Measurements from ENCODE around the gene ACVR1B. TPM values are rescaled to one million over a fixed set of nuclear protein-coding genes. Genes with fewer than 3 reads are reported as not detected.

The ACVR1B gene
- total and polyA plus RNA-seq, 4 donors = 4.0 to 21.9 (median 12.0) TPM

- Histone ChIP-seq H3K27me3 (ENCODE audit: control insufficient read depth in 4 of 4, insufficient read depth in 4 of 4, low read length in 3 of 4) (no peaks in the 10 kb centered on the region), H3K4me1 (ENCODE audit: control insufficient read depth in 4 of 4, insufficient read depth in 4 of 4, low read length in 3 of 4) (peaks cover 4 to 13% (median 9%) of the 10 kb centered on the region in 4 donors), H3K9ac (ENCODE audit: low read depth in 1 of 2, low read length in 2 of 2) (no peak overlapping the region), H3K9me3 (ENCODE audit: control insufficient read depth in 4 of 4, low read length in 3 of 4) (no peaks in the 10 kb centered on the region), H3K36me3 (ENCODE audit: control insufficient read depth in 4 of 4, insufficient read depth in 3 of 4, low read depth in 1 of 4, low read length in 3 of 4) (no peaks in the 10 kb centered on the region), H3K4me3 (ENCODE audit: low read depth in 1 of 3, low read length in 3 of 3) (no peak overlapping the region), H3K27ac (ENCODE audit: low read depth in 1 of 2, low read length in 2 of 2) (no peak overlapping the region)
- 90% methylated on average over 9 of the region's 9 CpGs for WGBS
- TF ChIP-seq SP1 (IDR thresholded peaks at IDR 0.05) = no peak
- no peak for TF ChIP-seq MAX (IDR thresholded peaks at IDR 0.05)
- no peak for TF ChIP-seq FOXA2 (IDR thresholded peaks at IDR 0.05)
- TF ChIP-seq HNF4A (conservative IDR thresholded peaks at IDR 0.05) = no peak
- TF ChIP-seq TAF1 (conservative IDR thresholded peaks at IDR 0.05) = no peak
- TF ChIP-seq ATF3 (IDR thresholded peaks at IDR 0.05) = no peak
- TF ChIP-seq CTCF (IDR thresholded peaks at IDR 0.05; ENCODE audit: low read depth, low read length, missing input control) = no peak
- no peak for DNase-seq (ENCODE audit: low spot score)
Measured at GRCh38 chr12:51908876-51909592, 42.5 kb upstream of the ACVR1B start.

- DNase-seq (ENCODE audit: low spot score) = no peak
- Histone ChIP-seq H3K4me1 (ENCODE audit: control insufficient read depth in 4 of 4, insufficient read depth in 4 of 4, low read length in 3 of 4) (peaks cover 4 to 13% (median 8%) of the 10 kb centered on the region in 4 donors), H3K27ac (ENCODE audit: low read depth in 1 of 2, low read length in 2 of 2) (no peak overlapping the region)
Measured at GRCh38 chr12:51910168-51910567, 41.3 kb upstream of the ACVR1B start.

More at GRCh38 chr12:51910168-51910567, 41.3 kb upstream of the ACVR1B start:
- Histone ChIP-seq H3K4me3 (ENCODE audit: low read depth in 1 of 3, low read length in 3 of 3) (no peak overlapping the region), H3K9me3 (ENCODE audit: control insufficient read depth in 4 of 4, low read length in 3 of 4) (no peaks in the 10 kb centered on the region), H3K36me3 (ENCODE audit: control insufficient read depth in 4 of 4, insufficient read depth in 3 of 4, low read depth in 1 of 4, low read length in 3 of 4) (no peaks in the 10 kb centered on the region), H3K9ac (ENCODE audit: low read depth in 1 of 2, low read length in 2 of 2) (no peak overlapping the region), H3K27me3 (ENCODE audit: control insufficient read depth in 4 of 4, insufficient read depth in 4 of 4, low read length in 3 of 4) (no peaks in the 10 kb centered on the region)
- 87% methylated on average over 6 of the region's 6 CpGs for WGBS
- no peak for TF ChIP-seq REST (IDR thresholded peaks at IDR 0.05)
- TF ChIP-seq RXRA (IDR thresholded peaks at IDR 0.05) = no peak
- no peak for TF ChIP-seq SP1 (IDR thresholded peaks at IDR 0.05)
- no peak for TF ChIP-seq ATF3 (IDR thresholded peaks at IDR 0.05)
- no peak for TF ChIP-seq HNF4G (IDR thresholded peaks at IDR 0.05)
- no peak for TF ChIP-seq ZBTB33 (IDR thresholded peaks at IDR 0.05)
- TF ChIP-seq JUND (IDR thresholded peaks at IDR 0.05) = no peak
- TF ChIP-seq HNF4A (conservative IDR thresholded peaks at IDR 0.05) = no peak
- no peak for TF ChIP-seq CTCF (IDR thresholded peaks at IDR 0.05; ENCODE audit: low read depth, low read length, missing input control)
- TF ChIP-seq RAD21 (IDR thresholded peaks at IDR 0.05) = no peak
- no peak for TF ChIP-seq NR2F2 (IDR thresholded peaks at IDR 0.05)
- no peak for TF ChIP-seq YY1 (IDR thresholded peaks at IDR 0.05)
- no peak for TF ChIP-seq GABPA (IDR thresholded peaks at IDR 0.05 in 1 of 2, conservative IDR thresholded peaks at IDR 0.05 in 1 of 2)
- no peak for TF ChIP-seq EGR1 (IDR thresholded peaks at IDR 0.05; ENCODE audit: low read depth in 2 of 2)

All from liver (tissue), 9 donors.